Choroid plexus epithelial cell (primary cell): ENCODE measurements around the gene ENOX1.

Experiments
- DNase-seq: peaks from one replicate; pipeline ENCODE4 v3.0.0-alpha.2; 2010; ENCODE audit warnings: low read depth
- H3K4me3 ChIP-seq: 2 replicates; pipeline ENCODE4 v1.5.1; 2011; ENCODE audit warnings: low read depth, mild to moderate bottlenecking, control low read depth, low read length, moderate library complexity
- TF ChIP-seq, protein P1 (sequence below): conservative IDR thresholded peaks from 2 replicates; pipeline ENCODE4 v1.5.1; 2011; ENCODE audit warnings: low read depth, mild to moderate bottlenecking, control low read depth, inconsistent platforms, low read length, moderate library complexity

The ENOX1 gene

DNA sequence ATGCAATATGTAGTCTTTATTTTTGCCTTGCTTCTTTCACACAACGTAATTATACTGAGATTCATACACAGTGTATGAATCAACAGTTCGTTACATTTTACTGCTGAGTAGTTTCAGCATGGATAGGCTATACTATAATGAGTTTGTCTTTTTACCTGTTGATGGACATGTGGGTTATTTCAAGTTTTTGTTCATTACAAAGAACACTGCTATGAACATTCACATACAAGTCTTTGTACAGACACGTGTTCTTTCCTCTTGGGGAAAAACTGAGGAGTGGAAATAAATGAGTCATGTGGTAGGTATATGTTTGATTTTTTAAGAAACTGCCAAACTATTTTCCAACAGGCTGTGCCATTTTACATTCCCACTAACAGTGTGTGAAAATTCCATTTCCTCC is 35.1 kb downstream of the ENOX1 start:
- peak; percentile 18 for DNase-seq
- TF ChIP-seq, protein P1, sequence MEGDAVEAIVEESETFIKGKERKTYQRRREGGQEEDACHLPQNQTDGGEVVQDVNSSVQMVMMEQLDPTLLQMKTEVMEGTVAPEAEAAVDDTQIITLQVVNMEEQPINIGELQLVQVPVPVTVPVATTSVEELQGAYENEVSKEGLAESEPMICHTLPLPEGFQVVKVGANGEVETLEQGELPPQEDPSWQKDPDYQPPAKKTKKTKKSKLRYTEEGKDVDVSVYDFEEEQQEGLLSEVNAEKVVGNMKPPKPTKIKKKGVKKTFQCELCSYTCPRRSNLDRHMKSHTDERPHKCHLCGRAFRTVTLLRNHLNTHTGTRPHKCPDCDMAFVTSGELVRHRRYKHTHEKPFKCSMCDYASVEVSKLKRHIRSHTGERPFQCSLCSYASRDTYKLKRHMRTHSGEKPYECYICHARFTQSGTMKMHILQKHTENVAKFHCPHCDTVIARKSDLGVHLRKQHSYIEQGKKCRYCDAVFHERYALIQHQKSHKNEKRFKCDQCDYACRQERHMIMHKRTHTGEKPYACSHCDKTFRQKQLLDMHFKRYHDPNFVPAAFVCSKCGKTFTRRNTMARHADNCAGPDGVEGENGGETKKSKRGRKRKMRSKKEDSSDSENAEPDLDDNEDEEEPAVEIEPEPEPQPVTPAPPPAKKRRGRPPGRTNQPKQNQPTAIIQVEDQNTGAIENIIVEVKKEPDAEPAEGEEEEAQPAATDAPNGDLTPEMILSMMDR, result no peak

DNA sequence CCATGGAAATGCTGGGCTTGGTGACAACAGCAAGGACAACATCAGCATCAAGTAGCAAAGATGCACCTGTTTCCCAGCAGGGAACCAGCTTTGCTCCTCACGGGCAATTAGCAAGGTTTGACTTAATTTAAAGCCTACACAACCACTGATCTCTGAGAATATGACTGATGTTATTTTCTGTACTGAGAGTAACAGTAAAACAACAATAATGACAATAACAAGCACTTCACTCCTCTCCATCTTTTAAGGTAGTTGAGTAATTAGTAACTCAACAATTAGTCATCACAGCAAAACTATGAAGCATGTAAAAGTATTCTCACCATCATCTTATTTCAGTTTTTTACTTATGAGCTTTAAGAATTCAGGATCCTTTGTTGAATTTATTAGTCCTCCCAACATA is 37.3 kb downstream of the ENOX1 start:
- H3K4me3 ChIP-seq, result no peak overlapping the region
- TF ChIP-seq, protein P1, result no peak
- DNase-seq, result no peak

More for the DNA sequence above, 35.1 kb downstream of the ENOX1 start:
- no peak overlapping the region for H3K4me3 ChIP-seq

DNA sequence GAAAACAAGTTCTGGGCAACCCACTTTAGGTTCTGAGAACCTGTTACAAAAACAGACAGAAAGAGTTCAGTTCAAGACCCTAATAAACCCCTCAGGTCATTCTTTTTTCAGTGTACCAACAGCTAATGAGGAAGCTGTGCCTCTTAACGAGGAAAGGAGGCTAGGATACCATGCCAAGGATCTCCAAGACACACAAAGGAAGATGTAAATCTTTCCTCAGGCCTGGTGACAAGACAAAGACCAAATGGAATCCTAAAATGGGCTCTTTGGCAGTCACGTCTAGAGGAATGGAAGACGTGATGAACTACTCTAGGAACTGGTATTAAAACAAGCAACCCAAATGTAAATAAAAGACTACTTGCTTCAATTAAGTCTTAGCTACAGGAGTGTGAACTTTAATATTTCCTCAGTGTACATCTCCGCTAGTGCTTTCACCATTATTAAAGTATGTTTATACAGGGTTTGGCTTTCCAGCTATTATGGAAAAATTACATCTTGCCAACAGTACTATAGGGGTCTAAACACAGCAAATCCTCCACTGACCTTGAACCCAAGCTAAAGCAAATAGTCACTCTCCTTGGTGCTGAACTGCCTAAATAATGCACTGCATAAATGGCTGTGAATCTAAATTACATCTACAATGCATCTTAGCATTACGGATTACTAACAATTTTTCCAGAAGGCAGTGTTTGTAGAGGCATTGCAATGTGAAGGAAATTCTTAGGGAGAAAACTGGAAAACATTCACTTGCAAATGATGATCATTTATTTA is 42.3 kb downstream of the ENOX1 start:
- peak; percentile 11 for DNase-seq

DNA sequence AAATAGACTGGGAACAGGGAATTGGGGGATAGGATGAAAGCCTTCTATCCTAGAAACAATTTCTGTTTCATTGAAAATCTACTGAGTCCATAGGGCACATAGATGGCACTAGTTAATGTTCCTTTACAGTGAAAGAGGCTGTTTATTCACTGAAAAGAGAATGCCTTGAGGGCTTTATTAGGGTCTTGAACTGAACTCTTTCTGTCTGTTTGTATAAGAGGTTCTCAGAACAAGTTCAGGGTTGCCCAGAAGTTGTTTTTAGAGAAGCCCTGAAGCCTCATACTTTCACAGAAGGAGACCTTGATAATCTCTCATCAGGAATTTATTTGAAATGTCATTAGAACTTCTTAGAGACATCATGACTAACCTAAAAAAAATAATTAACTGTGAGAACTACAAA is 43.9 kb downstream of the ENOX1 start:
- DNase-seq, result no peak
- no peak overlapping the region for H3K4me3 ChIP-seq
- TF ChIP-seq, protein P1, result no peak

More for the DNA sequence above, 42.3 kb downstream of the ENOX1 start:
- TF ChIP-seq, protein P1, result no peak
- no peak overlapping the region for H3K4me3 ChIP-seq

DNA sequence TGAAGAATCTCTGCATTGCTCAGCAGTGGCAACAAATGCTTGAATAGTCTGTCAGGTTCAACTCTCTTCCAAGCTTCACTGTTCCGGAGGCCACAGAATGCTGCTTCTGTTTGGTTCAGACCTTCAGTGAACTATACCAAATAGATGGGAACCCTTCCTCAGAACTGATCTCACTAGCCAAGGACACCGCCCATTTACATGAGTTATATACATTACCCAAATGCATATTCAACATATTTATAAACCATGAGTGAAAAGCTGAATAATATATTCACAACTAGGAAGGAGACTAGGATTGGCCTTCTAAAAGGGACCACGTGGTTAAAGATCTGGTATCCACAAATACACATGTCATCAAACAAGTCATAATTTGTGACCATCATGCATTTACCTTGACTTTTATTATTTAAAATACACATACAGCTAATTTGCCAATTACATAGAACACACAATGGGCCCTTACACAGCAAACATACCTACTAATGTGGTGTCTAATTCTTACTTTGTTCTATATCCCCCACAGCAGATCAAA is 49.3 kb downstream of the ENOX1 start:
- no peak overlapping the region for H3K4me3 ChIP-seq
- no peak for DNase-seq
- TF ChIP-seq, protein P1, result no peak

DNA sequence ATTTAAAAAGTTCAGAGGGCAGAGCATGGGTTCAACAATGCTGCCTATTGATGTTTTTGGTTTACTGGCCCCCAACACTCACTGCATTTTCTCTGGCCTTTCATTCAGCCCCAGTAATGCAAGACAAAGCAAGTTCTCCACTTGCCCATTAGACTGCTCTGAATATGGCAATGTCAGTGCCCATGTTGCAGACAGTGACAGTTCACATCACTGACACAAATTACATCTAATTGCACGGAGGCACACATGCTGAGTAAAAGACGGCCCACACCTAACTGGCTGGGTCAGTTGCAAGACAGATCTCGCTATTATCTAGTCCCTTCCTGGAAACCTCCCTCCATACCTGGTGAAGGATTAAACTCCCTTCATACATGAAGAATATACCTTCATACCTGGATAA is 54.0 kb downstream of the ENOX1 start:
- TF ChIP-seq, protein P1, result no peak
- no peak overlapping the region for H3K4me3 ChIP-seq
- no peak for DNase-seq

DNA sequence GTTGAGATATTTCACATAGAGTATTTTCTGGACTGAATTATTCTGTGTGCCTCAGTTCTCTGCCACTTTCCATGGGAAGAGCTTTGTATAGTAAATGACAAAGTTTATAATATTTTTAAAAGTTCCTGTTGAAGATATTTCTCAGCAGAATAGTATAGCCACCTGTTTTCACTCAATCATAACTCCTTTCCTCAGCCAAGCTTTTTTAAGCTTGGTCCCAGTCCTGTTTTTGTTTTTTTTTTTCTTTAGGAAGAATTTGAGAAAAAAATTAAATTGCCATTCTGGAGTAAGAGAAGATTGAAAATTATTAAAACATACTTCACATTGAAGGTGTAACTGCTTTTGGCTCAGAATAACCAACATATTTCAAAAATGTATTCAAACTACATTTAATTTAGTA is 55.5 kb downstream of the ENOX1 start:
- no peak overlapping the region for H3K4me3 ChIP-seq
- TF ChIP-seq, protein P1, result no peak

More for the DNA sequence above, 55.5 kb downstream of the ENOX1 start:
- no peak for DNase-seq
